Heart left ventricle (tissue), 13 donors: ENCODE data around the gene INSRR.

Experiments used
- CTCF ChIP-seq, 12 donors: fragments of 200-600 bp; sonication (generic) in 4 of 12; IDR thresholded peaks; one replicate each; pipeline versions ENCODE4 v1.5.0 to v1.8.0; 2018 to 2022; ENCODE audit warnings: antibody characterized with exemption in 12 of 12, mild to moderate bottlenecking in 5 of 12
- POLR2A ChIP-seq, 2 donors: fragments of 450-650 bp; IDR thresholded peaks; one replicate each; pipeline ENCODE4 v1.6.1; 2017; ENCODE audit warnings: antibody characterized with exemption in 2 of 2, mild to moderate bottlenecking in 2 of 2, moderate library complexity in 2 of 2
- donor health status: ischemic (EF 13 %, LVEDD 7.1; RV severe dilation, severe dysfunction).
- donor health status: DM: no; HTN: yes; CAD: no.
- donor health status: DM: no; HTN: no; CAD: no.
- donor health status: ischemic (EF 25% LVEDD 6.9; RV normal size, moderate dysfunction).
- donor health status: ischemic (EF 25% LVEDD 5.7; RV mildly dilated, moderate dysfunction).
- donor health status: ischemic (EF 35%, LVEDD 5.7; RV mildly dilated, moderate dysfunction).
- donor health status: nonischemic (EF 11% LVEDD 7.7; RV severe dilation, severe dysfunction).
- donor health status: DM: yes; HTN: yes; CAD: no.
- donor health status: PGD.
- donor health status: ischemic (EF 29% LVEDD 5.4; RV normal size, mild dysfunction).
- donor health status: nonischemic (EF 23%, LVEDD 6.1; RV moderate dilation, normal function).

GRCh38 chr1:156900896-156901589 is 42.1 kb upstream of the INSRR start:
- TF ChIP-seq CTCF (IDR thresholded peaks at IDR 0.05) = no peak
- no peak for TF ChIP-seq POLR2A (IDR thresholded peaks at IDR 0.05)
